HepG2 (cell line): ENCODE data around the gene PXT1.

Experiments used
- FOSL2 ChIP-seq: sonication (generic); formaldehyde crosslinking; IDR thresholded peaks from 2 replicates; pipeline ENCODE4 v1.4.0; 2020; ENCODE audit warnings: missing genetic modification reagents
- JUND ChIP-seq: sonication (generic); formaldehyde crosslinking; IDR thresholded peaks from 2 replicates; pipeline ENCODE4 v1.8.0; 2022; ENCODE audit warnings: mild to moderate bottlenecking, missing genetic modification reagents
- PAF1 ChIP-seq: IDR thresholded peaks from 2 replicates; pipeline ENCODE4 v1.6.1; 2016; ENCODE audit warnings: missing genetic modification reagents, missing compliant biosample characterization

DNA sequence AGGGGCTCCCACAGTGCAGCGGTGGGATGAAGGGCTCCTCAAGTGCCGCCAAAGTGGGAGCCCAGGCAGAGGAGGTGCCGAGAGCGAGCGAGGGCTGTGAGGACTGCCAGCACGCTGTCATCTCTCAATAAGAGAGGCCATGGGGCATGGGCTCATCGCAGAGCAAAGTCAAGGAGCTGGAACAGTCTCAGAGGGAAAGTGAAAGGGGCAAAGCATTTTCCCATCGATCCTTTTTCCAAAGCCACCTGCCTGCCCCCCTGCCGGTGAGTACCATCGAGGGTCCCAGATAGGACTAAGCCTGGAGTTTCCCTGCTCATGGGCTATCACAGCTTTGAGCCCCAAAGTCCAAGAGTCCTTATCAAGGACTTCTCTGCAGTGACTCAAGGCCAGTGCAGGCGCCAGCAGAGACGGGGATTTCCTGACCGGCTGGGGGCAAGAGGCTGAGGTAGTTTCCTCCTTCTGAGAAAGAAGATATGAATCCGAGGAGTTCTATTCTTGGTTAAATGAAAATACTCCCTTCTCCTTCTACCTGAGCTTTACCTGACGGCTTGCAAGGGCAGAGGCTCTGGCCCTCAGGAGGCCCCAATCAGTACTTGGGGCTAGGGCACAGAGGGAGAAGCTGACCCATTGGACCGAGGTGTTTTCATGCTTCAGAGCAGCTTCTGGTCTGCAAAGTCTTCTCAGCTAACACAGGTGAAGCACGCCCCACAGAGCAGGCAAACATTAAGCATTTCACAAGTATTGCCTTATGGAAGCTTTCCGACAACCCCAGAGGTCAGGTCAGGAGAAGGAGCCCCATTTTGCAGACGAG, 77.8 kb downstream of the PXT1 start:
- TF ChIP-seq PAF1 (CRISPR knock-in tag): no peak
- TF ChIP-seq JUND (CRISPR knock-in tag): no peak
- TF ChIP-seq FOSL2 (CRISPR knock-in tag): no peak
